GM19324 (cell line): ENCODE measurements around the gene DUSP1.

Experiments used
- ATAC-seq: cut with Tn5 transposase; IDR thresholded peaks from one replicate; pipeline ENCODE4 v1.9.1; 2021; ENCODE audit warnings: mild to moderate bottlenecking, moderate library complexity; ENCODE audit not compliant: unreplicated experiment, low FRiP score

The DUSP1 gene

DNA sequence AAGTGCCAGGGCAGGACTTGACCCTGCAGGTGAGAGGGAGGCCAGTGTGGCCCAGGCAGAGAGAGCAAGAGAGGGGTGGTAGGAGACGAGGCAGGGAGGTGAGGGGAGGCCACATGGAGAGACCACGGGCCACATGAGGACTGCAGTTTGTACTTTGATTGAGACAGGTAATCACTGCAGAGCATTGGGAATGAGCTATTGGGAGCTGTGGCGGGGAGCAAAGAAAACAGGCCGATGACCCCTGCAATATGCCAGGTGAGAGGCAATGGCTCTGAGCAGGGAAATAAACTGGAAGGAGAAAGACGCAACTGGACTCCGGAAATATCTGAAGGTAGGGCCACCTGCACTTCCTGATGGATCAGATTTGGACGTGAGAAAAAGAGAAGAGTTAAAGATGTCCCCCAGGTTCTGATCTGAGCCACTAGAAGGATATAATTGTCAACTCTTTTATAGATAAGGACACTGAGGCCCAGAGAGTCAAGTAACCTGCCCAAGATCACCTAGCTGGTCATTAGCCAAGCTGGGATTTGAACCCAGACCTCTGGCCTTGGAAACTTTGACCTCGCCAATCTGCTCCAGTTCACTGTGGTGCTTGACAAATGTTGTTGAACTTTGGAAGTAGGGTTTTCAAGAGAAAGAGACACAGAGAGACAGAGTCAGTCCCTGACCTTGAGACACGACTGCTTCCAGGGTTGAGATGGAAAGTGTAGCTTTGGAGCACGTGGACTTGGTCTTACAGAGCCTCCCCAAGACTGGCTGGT is 42.3 kb downstream of the DUSP1 start:
- no peak for ATAC-seq

DNA sequence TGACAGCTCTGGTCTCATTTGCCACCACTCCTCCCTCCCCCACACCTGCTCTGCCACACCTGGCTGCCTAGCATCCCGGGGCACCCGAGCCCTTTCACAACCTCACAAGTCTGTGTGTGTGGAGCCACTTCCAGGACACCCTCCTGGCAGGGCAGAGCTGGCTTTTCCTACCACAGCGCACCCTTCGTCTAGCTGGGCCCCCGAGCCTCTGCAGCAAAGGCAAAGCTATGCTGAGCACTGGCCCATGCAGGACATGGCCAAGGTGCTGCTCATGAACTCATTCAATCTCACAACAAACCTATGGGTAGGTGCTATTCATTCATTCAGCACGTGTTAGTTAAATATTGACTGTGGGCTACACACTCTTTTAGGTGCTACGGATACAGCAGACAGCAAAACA is 43.4 kb downstream of the DUSP1 start:
- no peak for ATAC-seq

DNA sequence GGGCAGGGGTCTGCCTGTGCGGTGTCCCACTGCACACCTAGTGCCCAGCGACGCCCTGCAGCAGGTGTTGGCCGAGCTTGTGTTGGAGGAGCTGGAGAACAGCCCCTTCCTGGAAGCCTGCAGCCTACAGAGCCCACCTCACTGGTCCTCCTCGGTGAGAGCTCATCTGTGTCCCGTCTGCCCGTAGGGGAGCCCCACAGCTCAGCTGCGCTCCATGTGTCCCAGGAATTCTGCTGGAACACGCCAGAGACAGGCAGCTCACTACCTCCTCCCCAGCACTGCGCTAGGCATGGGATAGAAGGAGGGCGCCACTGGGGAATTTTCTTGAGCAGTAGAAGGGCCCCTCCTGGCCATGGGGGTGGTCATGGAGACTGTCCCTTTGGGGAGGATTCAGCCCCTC is 44.0 kb downstream of the DUSP1 start:
- no peak for ATAC-seq

GRCh38 chr5:172725785-172726184 is 45.2 kb downstream of the DUSP1 start:
- no peak for ATAC-seq

DNA sequence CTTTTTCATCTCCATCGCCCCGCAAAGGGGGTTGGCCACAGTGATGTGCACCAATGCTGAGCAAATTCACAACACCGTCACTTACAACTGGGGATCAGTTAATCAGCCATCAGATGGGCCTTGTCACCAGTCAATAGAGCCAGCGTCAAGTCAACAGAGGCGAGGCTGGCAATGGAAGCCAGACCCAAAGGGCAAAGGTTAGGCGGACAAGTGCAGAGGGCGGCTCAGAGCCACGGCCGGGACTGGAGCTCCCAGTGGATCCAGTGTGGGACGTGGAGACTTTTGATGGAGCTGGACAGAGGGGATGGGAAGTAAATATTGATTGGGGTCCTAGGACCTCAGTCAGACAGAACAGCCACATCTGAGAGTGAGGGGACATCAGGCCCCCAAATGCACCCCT is 45.7 kb downstream of the DUSP1 start:
- ATAC-seq: no peak

DNA sequence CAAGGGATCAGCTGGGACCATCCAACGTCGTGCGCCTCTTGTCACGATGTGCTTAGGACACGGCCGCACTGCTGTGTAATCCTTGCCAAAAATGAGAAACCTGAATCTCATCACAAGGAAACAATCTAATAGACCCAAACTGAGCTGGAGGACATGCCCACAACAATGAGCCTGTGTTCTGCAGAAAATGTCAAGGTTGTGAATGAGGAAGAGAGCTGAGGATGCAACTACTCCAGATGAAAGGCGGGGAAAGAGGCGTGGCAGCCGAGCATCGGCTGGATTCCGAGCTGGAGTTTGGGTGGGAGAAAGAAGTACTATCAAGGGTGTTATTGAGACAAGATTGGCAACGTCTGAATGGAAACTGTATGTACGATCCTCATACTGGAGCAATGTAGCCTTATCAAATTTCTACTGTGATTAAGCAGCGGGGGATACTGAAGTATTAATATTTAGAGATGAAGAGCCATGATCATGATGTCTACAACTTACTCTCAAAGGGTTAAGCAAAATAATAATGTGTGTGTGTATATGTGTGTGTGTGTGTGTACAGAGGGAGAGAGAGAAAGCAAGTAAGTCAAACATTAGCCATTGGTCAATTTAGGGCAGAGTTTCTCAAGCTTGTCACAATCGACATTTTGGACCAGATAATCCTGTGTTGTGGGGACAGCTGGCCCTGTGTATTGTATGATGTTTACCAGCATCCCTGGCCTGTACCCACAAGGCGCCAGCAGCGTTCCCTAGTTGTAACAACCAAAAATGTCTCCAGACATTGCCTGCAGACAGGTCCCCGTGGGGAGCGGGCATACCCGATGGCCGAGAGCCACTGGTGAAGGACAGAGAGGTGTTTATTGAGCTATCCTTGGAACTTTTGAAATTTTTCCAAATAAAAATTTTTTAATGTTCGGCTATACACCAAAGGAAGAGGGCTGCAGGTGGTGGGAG is 46.5 kb downstream of the DUSP1 start:
- no peak for ATAC-seq

GRCh38 chr5:172723508-172723907 is 47.5 kb downstream of the DUSP1 start:
- ATAC-seq: no peak

DNA sequence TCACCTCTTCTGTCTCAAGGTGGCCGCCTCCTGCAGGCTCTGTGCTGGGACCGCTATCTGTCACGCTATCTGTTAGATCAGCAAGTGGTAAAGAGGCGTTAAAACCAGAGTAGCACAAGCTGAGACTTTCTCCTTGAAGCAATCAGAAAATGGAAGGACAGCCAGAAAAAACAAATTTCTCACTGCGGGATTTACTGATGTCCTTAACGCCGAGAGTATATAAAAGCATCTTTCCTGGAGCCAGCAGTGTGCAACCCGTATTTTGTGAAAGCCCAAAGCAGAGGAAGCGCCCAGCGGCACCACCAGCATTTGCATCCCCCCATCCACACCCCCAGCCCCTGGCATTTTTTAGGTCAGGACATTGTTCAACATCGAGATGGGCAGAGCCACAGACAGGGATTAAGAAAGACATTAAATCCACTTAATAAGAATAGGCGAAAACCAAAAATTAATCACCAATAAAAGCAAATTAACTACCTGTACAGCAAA is 48.6 kb downstream of the DUSP1 start:
- ATAC-seq: no peak

DNA sequence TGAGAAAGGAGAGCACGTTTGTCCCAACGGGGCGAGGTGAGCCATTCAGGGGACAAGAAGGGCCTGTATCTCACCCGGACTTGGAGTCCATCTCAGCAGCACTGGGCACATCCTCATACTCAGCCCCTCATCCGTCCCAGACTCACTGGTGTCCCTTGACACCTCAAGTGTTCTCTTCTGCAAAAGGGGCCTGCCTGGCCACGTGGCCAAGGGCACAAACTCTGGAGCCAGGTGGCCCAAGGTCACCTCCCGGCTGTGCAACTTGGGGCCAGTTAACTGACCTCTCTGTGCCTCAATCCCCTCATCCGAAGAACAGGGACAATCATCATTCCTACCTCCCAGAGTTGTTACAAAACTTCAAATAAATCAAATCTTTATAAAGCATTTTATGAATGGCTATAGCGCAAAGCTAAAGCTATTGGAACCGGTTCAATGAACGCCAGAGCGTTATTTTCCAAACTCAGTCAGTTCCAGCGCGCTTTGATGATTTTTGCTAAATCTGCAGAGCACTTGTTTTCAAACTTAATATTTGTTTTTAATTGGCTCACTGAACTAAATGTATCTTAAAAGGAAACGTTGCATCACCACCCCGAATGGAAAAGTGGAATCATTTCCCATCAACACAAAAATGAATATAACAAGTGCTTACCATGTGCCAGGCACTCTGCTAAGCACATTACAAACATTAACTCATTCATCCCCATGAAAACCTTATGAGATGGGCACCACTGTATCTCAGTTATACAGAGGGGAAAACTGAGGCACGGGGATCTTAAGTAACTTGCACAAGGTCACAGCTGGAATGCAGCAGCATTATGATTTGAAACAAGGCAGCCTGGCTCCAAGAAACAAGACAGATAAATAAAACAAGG is 49.3 kb downstream of the DUSP1 start:
- no peak for ATAC-seq

- ATAC-seq: no peak
These were observed 50.3 kb downstream of the DUSP1 start for GRCh38 chr5:172720655-172721054.

GRCh38 chr5:172719211-172719610 is 51.8 kb downstream of the DUSP1 start:
- ATAC-seq: no peak

GRCh38 chr5:172718527-172719114 is 52.4 kb downstream of the DUSP1 start:
- no peak for ATAC-seq
